Breast epithelium (tissue), 3 donors: ENCODE data around the gene SLC5A7.

Experiments used
- CTCF ChIP-seq, 3 donors: fragments of 450-650 bp; IDR thresholded peaks; one replicate each; pipeline ENCODE4 v1.5.1; 2016 to 2017; ENCODE audit warnings: antibody characterized with exemption in 3 of 3, mild to moderate bottlenecking in 3 of 3, moderate library complexity in 3 of 3
- POLR2A ChIP-seq: fragments of 450-650 bp; IDR thresholded peaks from one replicate; pipeline ENCODE4 v1.6.1; 2016; ENCODE audit warnings: antibody characterized with exemption, mild to moderate bottlenecking, moderate library complexity
- POLR2AphosphoS5 ChIP-seq, 3 donors: sonication (generic); formaldehyde crosslinking; IDR thresholded peaks; one replicate each; pipeline ENCODE4 v1.6.1; 2017; ENCODE audit warnings: antibody characterized with exemption in 3 of 3

- TF ChIP-seq CTCF (IDR thresholded peaks at IDR 0.05) = no peak
- TF ChIP-seq POLR2AphosphoS5 (IDR thresholded peaks at IDR 0.05) = no peak
- no peak for TF ChIP-seq POLR2A
These were observed 1.6 kb upstream of the SLC5A7 start for GRCh38 chr2:107984707-107985106.
